Uterus (tissue), 2 donors: ENCODE results near the gene SLC41A3.

Experiments
- POLR2A ChIP-seq, 2 donors: fragments of 450-650 bp; IDR thresholded peaks; one replicate each; pipeline ENCODE4 v1.6.1; 2016; ENCODE audit warnings: antibody characterized with exemption in 2 of 2, mild to moderate bottlenecking in 1 of 2, moderate library complexity in 1 of 2
- TF ChIP-seq, protein P1 (sequence below), 4 experiments: fragments of 200-600 bp in 2 of 4; fragments of 450-650 bp in 2 of 4; sonication (generic) in 2 of 4; IDR thresholded peaks; one replicate each; pipeline ENCODE4 v1.5.1; 2016 to 2019; ENCODE audit warnings: antibody characterized with exemption in 4 of 4, mild to moderate bottlenecking in 2 of 4, moderate library complexity in 1 of 4

DNA sequence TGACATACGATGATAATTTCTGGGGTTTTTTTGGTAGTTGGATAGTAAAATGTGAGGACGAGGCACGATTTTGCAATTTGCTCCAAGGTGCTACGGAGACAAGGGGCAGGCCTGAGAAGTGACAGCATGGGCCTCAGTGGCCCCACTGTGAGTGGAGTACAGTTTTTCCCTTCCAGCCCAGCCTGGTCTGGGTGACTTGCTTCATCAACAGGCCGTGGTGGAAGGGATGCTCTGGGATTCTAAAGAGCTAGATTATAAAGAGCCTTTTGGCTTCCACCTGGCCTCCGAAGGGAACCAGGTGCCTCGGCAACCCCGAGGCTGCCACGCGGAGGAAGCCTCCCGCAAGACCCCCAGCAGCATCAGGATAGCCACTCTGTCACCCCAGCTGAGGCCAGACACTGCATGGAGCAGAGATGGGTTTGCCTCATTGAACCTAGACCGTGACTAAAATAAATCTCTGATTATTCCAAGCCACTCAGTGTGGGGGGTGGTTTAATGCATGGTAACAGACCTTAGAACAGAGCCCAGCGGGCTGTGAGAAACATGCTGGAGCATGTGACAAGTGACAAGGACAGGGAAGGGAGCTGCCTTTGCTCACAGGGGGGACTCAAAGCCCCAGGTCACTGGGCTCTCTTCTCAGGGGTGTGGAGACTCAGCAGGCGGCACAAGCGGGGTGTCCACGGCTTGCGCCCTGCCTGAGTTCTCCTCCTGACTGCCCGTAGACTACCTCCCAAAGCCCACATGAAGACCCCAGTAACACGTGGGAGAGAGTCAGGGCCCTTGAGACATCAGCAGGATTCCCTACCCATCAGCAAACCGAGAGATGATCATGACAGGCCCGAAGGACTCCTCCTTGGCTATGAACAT is 22.6 kb upstream of the SLC41A3 start:
- TF ChIP-seq POLR2A (IDR thresholded peaks at IDR 0.05) = no peak
- TF ChIP-seq, protein P1, sequence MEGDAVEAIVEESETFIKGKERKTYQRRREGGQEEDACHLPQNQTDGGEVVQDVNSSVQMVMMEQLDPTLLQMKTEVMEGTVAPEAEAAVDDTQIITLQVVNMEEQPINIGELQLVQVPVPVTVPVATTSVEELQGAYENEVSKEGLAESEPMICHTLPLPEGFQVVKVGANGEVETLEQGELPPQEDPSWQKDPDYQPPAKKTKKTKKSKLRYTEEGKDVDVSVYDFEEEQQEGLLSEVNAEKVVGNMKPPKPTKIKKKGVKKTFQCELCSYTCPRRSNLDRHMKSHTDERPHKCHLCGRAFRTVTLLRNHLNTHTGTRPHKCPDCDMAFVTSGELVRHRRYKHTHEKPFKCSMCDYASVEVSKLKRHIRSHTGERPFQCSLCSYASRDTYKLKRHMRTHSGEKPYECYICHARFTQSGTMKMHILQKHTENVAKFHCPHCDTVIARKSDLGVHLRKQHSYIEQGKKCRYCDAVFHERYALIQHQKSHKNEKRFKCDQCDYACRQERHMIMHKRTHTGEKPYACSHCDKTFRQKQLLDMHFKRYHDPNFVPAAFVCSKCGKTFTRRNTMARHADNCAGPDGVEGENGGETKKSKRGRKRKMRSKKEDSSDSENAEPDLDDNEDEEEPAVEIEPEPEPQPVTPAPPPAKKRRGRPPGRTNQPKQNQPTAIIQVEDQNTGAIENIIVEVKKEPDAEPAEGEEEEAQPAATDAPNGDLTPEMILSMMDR (IDR thresholded peaks at IDR 0.05) = no peak
